Spleen (tissue), 11 donors: Measurements from ENCODE around the gene SEZ6L2. TPM values are rescaled to one million over a fixed set of nuclear protein-coding genes. Genes with fewer than 3 reads are reported as not detected.
A peak's percentile ranks its signal among the peaks of the same experiment; 100 is the strongest.

ENCODE experiments used
- DNase-seq: peaks from one replicate; pipeline ENCODE4 v3.0.0-alpha.2; 2020
- H3K27ac ChIP-seq, 8 donors: fragments of 200-600 bp; sonication (generic) in 7 of 8; 1 replicate in 4 of 8; 2 replicates in 4 of 8; pipeline versions ENCODE4 v1.5.0 to v1.8.0; 2016 to 2021; ENCODE audit warnings: inconsistent platforms in 4 of 8, mild to moderate bottlenecking in 4 of 8, moderate library complexity in 1 of 8
- H3K27me3 ChIP-seq, 7 donors: fragments of 200-600 bp; sonication (generic) in 6 of 7; replicated peaks in 1 of 7; 1 replicate in 4 of 7; 2 replicates in 3 of 7; pipeline versions ENCODE4 v1.5.0 to v1.8.0; 2016 to 2021; ENCODE audit warnings: inconsistent platforms in 3 of 7, mild to moderate bottlenecking in 1 of 7
- H3K36me3 ChIP-seq, 6 donors: fragments of 200-600 bp; sonication (generic) in 5 of 6; 1 replicate in 4 of 6; 2 replicates in 2 of 6; pipeline versions ENCODE4 v1.5.0 to v1.8.0; 2016 to 2021; ENCODE audit warnings: inconsistent platforms in 2 of 6
- H3K4me1 ChIP-seq, 6 donors: fragments of 200-600 bp; sonication (generic) in 5 of 6; 1 replicate in 3 of 6; 2 replicates in 3 of 6; pipeline versions ENCODE4 v1.5.0 to v1.8.0; 2016 to 2021; ENCODE audit warnings: inconsistent platforms in 3 of 6
- H3K4me3 ChIP-seq, 8 donors: fragments of 200-600 bp; sonication (generic) in 7 of 8; 1 replicate in 4 of 8; 2 replicates in 4 of 8; pipeline versions ENCODE4 v1.5.0 to v1.8.0; 2016 to 2021; ENCODE audit warnings: inconsistent platforms in 4 of 8, mild to moderate bottlenecking in 4 of 8, moderate library complexity in 2 of 8
- H3K9me3 ChIP-seq, 8 donors: fragments of 200-600 bp; sonication (generic) in 7 of 8; 1 replicate in 4 of 8; 2 replicates in 4 of 8; pipeline versions ENCODE4 v1.5.0 to v1.8.0; 2016 to 2021; ENCODE audit warnings: inconsistent platforms in 4 of 8
- POLR2A ChIP-seq, 3 donors: fragments of 450-650 bp; IDR thresholded peaks; one replicate each; pipeline ENCODE4 v1.5.1; 2017; ENCODE audit warnings: antibody characterized with exemption in 3 of 3, mild to moderate bottlenecking in 1 of 3
- POLR2AphosphoS5 ChIP-seq, 3 donors: sonication (generic); formaldehyde crosslinking; IDR thresholded peaks; one replicate each; pipeline ENCODE4 v1.5.1; 2017; ENCODE audit warnings: antibody characterized with exemption in 3 of 3
- WGBS, 5 donors: extraction: QIAGEN DNeasy Blood & Tissue Kit in 3 of 5; methylation state at CpG; one replicate each; pipeline versions ENCODE4 v1.1.5 to v1.1.7; 2013 to 2018; 5-methylcytosine and 5-hydroxymethylcytosine counted together
- intact Hi-C: fragments of 100-400 bp; cut with DNase I; formaldehyde crosslinking; loops from one replicate; pipeline ENCODE4 v1.15.0; 2023; ENCODE audit warnings: low total_unique reads
- polyA plus RNA-seq, 3 donors: library from polyadenylated mRNA; stranded (reverse); fragments of 200-250 nt; gene quantifications; one replicate each; pipeline ENCODE4 v1.2.1, GENCODE V29; 2013
- total RNA-seq, 7 donors: library from RNA; depleted of rRNA in 3 of 7; stranded (reverse); fragments of >200 nt in 3 of 7; fragmentation: NEBNext Ultra II Directional in 4 of 7; extraction: Animal tissue kit (Norgen Biotek cat#: 25700) in 4 of 7; gene quantifications; one replicate each; pipeline versions ENCODE4 v1.1.0 to v1.2.1, GENCODE V29; 2016 to 2021
- TF ChIP-seq, protein P1 (sequence below), 11 experiments: fragments of 200-600 bp in 7 of 11; fragments of 450-650 bp in 4 of 11; sonication (generic) in 4 of 11; IDR thresholded peaks in 8 of 11; conservative IDR thresholded peaks in 3 of 11; 1 replicate in 7 of 11; 2 replicates in 4 of 11; pipeline versions ENCODE4 v1.4.0 to v1.8.0; 2016 to 2021; ENCODE audit warnings: antibody characterized with exemption in 11 of 11, inconsistent platforms in 4 of 11, mild to moderate bottlenecking in 1 of 11
- donor health status: healthy with polysubstance abuse.
- donor health status: DM: no; HTN: no; CAD: no; lungs with moderate emphysema.
- donor health status: DM: no; HTN: no; CAD: no.
- donor health status: Bipolar disorder and iron deficiency.
- donor health status: healthy.
- donor health status: DM: no; HTN: no; CAD: no.
- donor health status: DM: yes; HTN: yes; CAD: no.

SEZ6L2 gene
- total and polyA plus RNA-seq, 10 donors: 0.35 to 4.1 (median 2.1) TPM

DNA sequence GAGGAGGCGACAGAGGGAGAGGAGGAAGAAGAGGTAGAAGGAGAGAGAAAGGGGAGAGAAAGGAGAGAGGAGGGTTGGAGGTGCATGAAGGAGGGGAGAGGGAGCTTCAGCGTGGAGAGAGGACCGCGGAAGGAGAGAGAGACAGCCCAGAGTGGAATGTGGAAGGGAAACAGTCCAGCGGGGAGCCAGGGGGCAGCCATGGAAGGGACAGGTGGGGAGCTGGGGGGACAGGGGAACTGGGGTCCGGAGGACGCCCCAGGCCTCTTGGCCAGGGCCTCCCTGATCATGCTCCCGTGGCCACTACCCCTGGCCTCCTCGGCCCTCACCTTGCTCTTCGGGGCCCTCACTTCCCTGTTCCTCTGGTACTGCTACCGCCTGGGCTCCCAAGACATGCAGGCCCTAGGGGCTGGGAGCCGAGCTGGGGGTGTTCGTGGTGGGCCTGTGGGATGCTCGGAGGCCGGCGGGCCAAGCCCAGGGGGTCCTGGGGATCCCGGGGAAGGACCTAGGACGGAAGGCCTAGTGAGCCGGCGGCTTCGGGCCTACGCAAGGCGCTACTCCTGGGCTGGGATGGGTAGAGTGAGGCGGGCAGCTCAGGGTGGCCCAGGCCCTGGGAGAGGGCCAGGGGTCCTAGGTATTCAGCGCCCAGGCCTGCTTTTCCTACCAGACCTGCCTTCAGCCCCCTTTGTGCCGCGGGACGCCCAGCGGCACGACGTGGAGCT lies 1.7 kb upstream of the SEZ6L2 start:
- intact Hi-C loops: no loop called here
- DNase-seq: no peak
- WGBS, 5 donors: 44 to 64% (median 56%) methylated on average over 21 to 31 of the region's 31 CpGs
- Histone ChIP-seq H3K36me3 (no peaks in the 10 kb centered on the region), H3K27ac (peak overlapping the region in 1 of 8 donors; percentile 69), H3K4me3 (peak overlapping the region in 5 of 8 donors; percentile 64 to 90 (median 79)), H3K9me3 (no peaks in the 10 kb centered on the region), H3K4me1 (peaks cover 0 to 27% (median 18%) of the 10 kb centered on the region in 6 donors), H3K27me3 (peaks cover 0 to 57% (median 27%) of the 10 kb centered on the region in 7 donors)
- no peak for TF ChIP-seq POLR2A (IDR thresholded peaks at IDR 0.05)
- TF ChIP-seq POLR2AphosphoS5 (IDR thresholded peaks at IDR 0.05): no peak
- TF ChIP-seq, protein P1, sequence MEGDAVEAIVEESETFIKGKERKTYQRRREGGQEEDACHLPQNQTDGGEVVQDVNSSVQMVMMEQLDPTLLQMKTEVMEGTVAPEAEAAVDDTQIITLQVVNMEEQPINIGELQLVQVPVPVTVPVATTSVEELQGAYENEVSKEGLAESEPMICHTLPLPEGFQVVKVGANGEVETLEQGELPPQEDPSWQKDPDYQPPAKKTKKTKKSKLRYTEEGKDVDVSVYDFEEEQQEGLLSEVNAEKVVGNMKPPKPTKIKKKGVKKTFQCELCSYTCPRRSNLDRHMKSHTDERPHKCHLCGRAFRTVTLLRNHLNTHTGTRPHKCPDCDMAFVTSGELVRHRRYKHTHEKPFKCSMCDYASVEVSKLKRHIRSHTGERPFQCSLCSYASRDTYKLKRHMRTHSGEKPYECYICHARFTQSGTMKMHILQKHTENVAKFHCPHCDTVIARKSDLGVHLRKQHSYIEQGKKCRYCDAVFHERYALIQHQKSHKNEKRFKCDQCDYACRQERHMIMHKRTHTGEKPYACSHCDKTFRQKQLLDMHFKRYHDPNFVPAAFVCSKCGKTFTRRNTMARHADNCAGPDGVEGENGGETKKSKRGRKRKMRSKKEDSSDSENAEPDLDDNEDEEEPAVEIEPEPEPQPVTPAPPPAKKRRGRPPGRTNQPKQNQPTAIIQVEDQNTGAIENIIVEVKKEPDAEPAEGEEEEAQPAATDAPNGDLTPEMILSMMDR (IDR thresholded peaks at IDR 0.05 in 8 of 11, conservative IDR thresholded peaks at IDR 0.05 in 3 of 11): no peak

DNA sequence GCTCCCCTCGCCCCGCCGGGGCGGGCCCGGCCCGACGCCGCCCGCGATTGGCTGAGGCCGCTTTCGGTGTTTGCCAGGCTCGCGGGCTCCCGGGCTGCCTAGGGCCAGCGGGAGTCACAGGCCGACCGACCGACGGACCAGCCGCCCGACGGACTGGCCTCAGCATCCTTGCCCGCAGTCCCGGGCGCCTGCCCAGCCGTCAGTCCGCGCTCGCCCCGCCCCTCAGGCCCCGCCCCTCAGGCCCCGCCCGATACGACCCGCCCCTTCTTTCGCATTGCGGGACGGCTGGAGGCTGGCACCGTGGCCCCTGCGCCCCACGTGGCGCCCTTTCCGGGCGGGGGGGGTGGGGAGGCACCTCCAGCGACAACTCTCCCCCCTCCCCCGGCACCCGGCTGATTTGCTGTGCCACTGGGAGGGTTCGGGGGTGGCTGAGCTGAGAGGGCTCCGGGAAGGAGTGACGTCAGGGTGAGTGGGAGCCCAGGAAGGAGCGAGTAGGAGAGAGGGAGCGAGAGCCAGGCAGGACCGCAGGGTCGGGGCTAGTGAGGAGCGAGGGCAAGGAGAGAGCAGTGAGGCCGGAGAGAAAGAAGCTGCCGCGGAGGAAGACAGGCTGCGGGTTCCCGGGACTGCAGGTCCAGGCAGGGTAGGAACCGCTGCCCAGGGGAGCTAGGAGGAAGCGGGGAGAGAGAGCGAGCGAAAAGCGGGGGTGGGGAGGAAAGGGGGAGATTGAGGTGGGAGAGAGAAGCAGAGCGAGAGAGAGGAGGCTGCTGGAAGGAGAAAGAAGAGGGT lies 945 bp upstream of the SEZ6L2 start, which contains the start of gene ASPHD1:
ASPHD1 (plus strand) TSS at position 387 of the 786 bp plus-strand sequence. CDS start 484 bp downstream, outside the sequence.
- Histone ChIP-seq H3K4me3 (peak within 1 kb of the TSS; percentile 54 to 90 (median 72)), H3K9me3 (no peaks in the 10 kb centered on the region), H3K27me3 (peaks cover 0 to 65% (median 27%) of the 10 kb centered on the region in 7 donors), H3K36me3 (no peaks in the 10 kb centered on the region), H3K27ac (peak within 1 kb of the TSS in 5 of 8 donors; percentile 22 to 69 (median 36)), H3K4me1 (peaks cover 0 to 27% (median 18%) of the 10 kb centered on the region in 6 donors)
- intact Hi-C loops: no loop called here
- TF ChIP-seq, protein P1 (IDR thresholded peaks at IDR 0.05 in 8 of 11, conservative IDR thresholded peaks at IDR 0.05 in 3 of 11): no peak
- TF ChIP-seq POLR2AphosphoS5 (IDR thresholded peaks at IDR 0.05): peak in 1 of 3 donors; percentile 54
- 1 to 2% (median 1%) methylated on average over 21 to 67 of the region's 67 CpGs for WGBS, 5 donors
- DNase-seq: peak; percentile 91

DNA sequence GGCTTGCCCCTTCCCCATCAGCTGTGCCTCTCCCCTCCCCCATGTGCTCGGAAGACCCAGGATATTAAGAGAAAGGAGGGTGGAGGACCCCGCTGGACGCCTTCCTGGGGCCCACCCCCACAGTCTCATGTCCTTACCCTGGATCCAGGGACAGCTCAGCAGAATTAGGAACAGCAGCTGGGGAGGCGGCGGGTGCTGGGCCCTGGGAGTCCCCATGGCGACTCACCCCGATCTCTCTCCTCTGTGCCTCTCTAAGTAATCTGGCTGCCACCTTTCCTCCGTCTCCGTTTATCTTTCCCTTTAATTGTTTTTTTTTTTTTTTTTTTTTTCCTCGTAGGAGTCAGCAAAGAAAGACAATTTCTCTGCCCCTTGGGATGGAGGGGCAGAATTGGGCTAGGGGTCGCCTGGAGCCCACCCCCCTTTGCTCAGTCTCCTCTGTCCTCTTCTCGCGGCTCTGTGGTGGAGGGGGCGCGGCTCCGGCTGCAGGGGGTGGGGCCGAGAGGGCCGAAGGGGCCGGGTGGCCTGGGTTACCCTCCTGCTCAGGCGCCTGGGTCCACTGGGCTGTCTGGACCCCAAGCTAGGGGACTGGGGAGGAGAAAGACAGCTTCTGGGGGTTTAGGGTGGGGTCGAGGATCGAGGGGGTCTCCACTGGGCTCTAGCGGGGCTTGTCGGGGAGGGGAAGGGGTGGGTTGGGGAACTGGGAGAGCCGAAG lies 390 bp downstream of the SEZ6L2 start:
- TF ChIP-seq POLR2AphosphoS5 (IDR thresholded peaks at IDR 0.05) (no peak), POLR2A (IDR thresholded peaks at IDR 0.05) (no peak)
- TF ChIP-seq, protein P1 (IDR thresholded peaks at IDR 0.05 in 8 of 11, conservative IDR thresholded peaks at IDR 0.05 in 3 of 11): no peak
- WGBS, 5 donors: 2 to 6% (median 3%) methylated on average over 23 to 25 of the region's 25 CpGs
- no peak for DNase-seq
- Histone ChIP-seq H3K36me3 (no peaks in the 10 kb centered on the region), H3K27me3 (peaks cover 0 to 66% (median 27%) of the 10 kb centered on the region in 7 donors), H3K9me3 (no peaks in the 10 kb centered on the region), H3K4me3 (peak overlapping the region in 4 of 8 donors; percentile 72 to 90 (median 82)), H3K27ac (peak overlapping the region in 3 of 8 donors; percentile 29 to 69 (median 42)), H3K4me1 (peaks cover 0 to 27% (median 18%) of the 10 kb centered on the region in 6 donors)
- intact Hi-C loops: loop anchor here (10.0 kb wide), 1 partner anchor 56 kb away; no protein-coding TSS in a partner anchor
